ENCODE measurements around the gene IGDCC3. TPM values are rescaled to one million over a fixed set of nuclear protein-coding genes. Genes with fewer than 3 reads are reported as not detected.

Gene IGDCC3
- polyA plus RNA-seq, 2 of the 4 experiments (the other 2 are of a cell fraction): 0.04 to 0.12 TPM

DNA sequence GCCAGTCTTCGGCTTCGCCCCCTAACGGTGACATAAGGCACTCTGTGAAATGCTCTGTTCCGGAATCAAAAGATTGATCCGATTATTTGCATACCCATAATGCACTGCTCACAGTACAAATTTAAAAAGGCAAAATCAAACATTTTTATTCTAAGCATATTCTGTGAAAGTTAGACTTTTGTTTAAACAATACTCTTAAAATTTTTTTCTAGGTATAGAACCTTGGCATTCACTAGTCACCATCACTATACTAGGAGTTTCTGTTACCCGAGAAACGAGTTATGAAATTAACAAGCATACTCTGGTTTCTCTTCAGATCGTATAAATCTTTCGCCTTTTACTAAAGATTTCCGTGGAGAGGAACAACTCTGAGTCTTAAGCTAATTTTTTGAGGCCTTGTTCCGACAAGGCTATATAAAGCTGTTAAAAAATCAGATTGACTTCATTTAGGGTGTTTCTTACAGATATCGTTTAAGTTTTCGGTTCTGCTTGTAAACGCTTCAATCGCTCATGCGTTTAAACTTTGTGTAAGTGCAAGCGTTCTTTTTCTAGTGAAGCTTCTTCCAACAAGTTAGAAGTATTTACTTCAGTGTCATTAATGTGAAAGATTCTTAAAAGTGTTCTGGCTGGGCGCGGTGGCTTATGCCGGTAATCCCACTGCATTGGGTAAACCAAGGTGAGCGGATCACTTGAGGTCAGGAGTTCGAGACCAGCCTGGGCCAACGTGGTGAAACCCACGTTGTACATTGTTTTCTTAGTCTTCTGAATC is 73.2 kb downstream of the IGDCC3 start, which contains the start of gene RNU5B-1:
TSS of gene RNU5B-1 (plus strand) at position 297 of the 769 bp plus-strand sequence.
- peak; percentile 93 for FAIRE-seq
- Histone ChIP-seq H3K4me3 (peak within 1 kb of the TSS; percentile 56), H3K27ac (peak within 1 kb of the TSS; percentile 85 to 91), H3K9me3 (no peaks in the 10 kb centered on the region), H3K4me2 (peak within 1 kb of the TSS; percentile 88), H3K4me1 (peaks cover 23% of the 10 kb centered on the region)
- ChIA-PET CTCF (interaction anchor here (0.7 to 10.2 kb wide), 7 partner anchors 12 to 218 kb away, joined by 3 to 177 read pairs (median 4); partner anchors contain the start of genes CLPX and PARP16), POLR2A (interaction anchor here (0.5 to 2.8 kb wide), 42 partner anchors 8 to 568 kb away, joined by 3 to 103 read pairs (median 4); partner anchors contain the start of genes CLPX, HACD3, IGDCC3 and INTS14)
- DNase-seq (ENCODE audit: low read depth in 1 of 2, low spot score in 1 of 2): peak; percentile 84 to 98
- peak; percentile 83 to 86 for ATAC-seq
- 2% methylated on average over 24 of the region's 24 CpGs for WGBS (ENCODE audit: missing lambda C conversion rate)
- TF ChIP-seq, protein P1, sequence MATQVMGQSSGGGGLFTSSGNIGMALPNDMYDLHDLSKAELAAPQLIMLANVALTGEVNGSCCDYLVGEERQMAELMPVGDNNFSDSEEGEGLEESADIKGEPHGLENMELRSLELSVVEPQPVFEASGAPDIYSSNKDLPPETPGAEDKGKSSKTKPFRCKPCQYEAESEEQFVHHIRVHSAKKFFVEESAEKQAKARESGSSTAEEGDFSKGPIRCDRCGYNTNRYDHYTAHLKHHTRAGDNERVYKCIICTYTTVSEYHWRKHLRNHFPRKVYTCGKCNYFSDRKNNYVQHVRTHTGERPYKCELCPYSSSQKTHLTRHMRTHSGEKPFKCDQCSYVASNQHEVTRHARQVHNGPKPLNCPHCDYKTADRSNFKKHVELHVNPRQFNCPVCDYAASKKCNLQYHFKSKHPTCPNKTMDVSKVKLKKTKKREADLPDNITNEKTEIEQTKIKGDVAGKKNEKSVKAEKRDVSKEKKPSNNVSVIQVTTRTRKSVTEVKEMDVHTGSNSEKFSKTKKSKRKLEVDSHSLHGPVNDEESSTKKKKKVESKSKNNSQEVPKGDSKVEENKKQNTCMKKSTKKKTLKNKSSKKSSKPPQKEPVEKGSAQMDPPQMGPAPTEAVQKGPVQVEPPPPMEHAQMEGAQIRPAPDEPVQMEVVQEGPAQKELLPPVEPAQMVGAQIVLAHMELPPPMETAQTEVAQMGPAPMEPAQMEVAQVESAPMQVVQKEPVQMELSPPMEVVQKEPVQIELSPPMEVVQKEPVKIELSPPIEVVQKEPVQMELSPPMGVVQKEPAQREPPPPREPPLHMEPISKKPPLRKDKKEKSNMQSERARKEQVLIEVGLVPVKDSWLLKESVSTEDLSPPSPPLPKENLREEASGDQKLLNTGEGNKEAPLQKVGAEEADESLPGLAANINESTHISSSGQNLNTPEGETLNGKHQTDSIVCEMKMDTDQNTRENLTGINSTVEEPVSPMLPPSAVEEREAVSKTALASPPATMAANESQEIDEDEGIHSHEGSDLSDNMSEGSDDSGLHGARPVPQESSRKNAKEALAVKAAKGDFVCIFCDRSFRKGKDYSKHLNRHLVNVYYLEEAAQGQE (IDR thresholded peaks at IDR 0.05): peak; percentile 90
- TF ChIP-seq HEYL (CRISPR knock-in tag; IDR thresholded peaks at IDR 0.05) (no peak; the same call in 1 of the 2 replicates), RCOR1 (IDR thresholded peaks at IDR 0.05; ENCODE audit: low read depth, low read length) (0 out of 2 replicates have a peak, but pooled peaks have one; percentile 24), HOXB5 (CRISPR knock-in tag; IDR thresholded peaks at IDR 0.05) (no peak; the same call in none of the 2 replicates), RARB (CRISPR knock-in tag; IDR thresholded peaks at IDR 0.05) (peak; percentile 99), EHF (CRISPR knock-in tag; IDR thresholded peaks at IDR 0.05) (peak; percentile 97; the same call in 1 of the 2 replicates), GATA3 (IDR thresholded peaks at IDR 0.05; ENCODE audit: borderline replicate concordance) (peak; percentile 89; the same call in 1 of the 2 replicates), ZC3H11A (IDR thresholded peaks at IDR 0.05) (no peak), FOXS1 (CRISPR knock-in tag; IDR thresholded peaks at IDR 0.05) (peak; percentile 87; the same call in 1 of the 2 replicates), SMC3 (IDR thresholded peaks at IDR 0.05) (peak; percentile 21; the same call in 1 of the 3 replicates), SREBF2 (IDR thresholded peaks at IDR 0.05) (peak; percentile 29; the same call in 1 of the 2 replicates), POLR2A (IDR thresholded peaks at IDR 0.05; ENCODE audit: low read length) (peak; percentile 100), MYC (IDR thresholded peaks at IDR 0.05; ENCODE audit: borderline replicate concordance, low read length) (peak; percentile 55; the same call in 1 of the 2 replicates), NFE2L2 (conservative IDR thresholded peaks at IDR 0.05; ENCODE audit: low read length) (peak; percentile 2; the same call in 1 of the 2 replicates), FOSL2 (IDR thresholded peaks at IDR 0.05) (no peak), FOSL2 (CRISPR knock-in tag; IDR thresholded peaks at IDR 0.05) (peak; percentile 84), NR3C1 (IDR thresholded peaks at IDR 0.05) (no peak), CBX2 (IDR thresholded peaks at IDR 0.05; ENCODE audit: borderline replicate concordance, low read depth) (0 out of 2 replicates have a peak, but pooled peaks have one; percentile 40), KDM1A (IDR thresholded peaks at IDR 0.05; ENCODE audit: low read depth) (no peak), RNF2 (IDR thresholded peaks at IDR 0.05; ENCODE audit: borderline replicate concordance, low read depth) (no peak), KDM5A (IDR thresholded peaks at IDR 0.05) (no peak), POLR2AphosphoS2 (conservative IDR thresholded peaks at IDR 0.05; ENCODE audit: low read length) (no peak), JUNB (IDR thresholded peaks at IDR 0.05) (peak; percentile 37; the same call in 1 of the 2 replicates), ESRRA (IDR thresholded peaks at IDR 0.05; ENCODE audit: borderline replicate concordance, low read length) (no peak), MAFK (IDR thresholded peaks at IDR 0.05; ENCODE audit: partially characterized antibody) (no peak)
- TF ChIP-seq, protein P2, sequence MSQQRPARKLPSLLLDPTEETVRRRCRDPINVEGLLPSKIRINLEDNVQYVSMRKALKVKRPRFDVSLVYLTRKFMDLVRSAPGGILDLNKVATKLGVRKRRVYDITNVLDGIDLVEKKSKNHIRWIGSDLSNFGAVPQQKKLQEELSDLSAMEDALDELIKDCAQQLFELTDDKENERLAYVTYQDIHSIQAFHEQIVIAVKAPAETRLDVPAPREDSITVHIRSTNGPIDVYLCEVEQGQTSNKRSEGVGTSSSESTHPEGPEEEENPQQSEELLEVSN (IDR thresholded peaks at IDR 0.05; ENCODE audit: borderline replicate concordance, low read depth): peak; percentile 29; the same call in 1 of the 2 replicates
- TF ChIP-seq, protein P3, sequence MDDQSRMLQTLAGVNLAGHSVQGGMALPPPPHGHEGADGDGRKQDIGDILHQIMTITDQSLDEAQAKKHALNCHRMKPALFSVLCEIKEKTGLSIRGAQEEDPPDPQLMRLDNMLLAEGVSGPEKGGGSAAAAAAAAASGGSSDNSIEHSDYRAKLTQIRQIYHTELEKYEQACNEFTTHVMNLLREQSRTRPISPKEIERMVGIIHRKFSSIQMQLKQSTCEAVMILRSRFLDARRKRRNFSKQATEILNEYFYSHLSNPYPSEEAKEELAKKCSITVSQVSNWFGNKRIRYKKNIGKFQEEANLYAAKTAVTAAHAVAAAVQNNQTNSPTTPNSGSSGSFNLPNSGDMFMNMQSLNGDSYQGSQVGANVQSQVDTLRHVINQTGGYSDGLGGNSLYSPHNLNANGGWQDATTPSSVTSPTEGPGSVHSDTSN (IDR thresholded peaks at IDR 0.05): peak; percentile 91
- TF ChIP-seq, protein P4, sequence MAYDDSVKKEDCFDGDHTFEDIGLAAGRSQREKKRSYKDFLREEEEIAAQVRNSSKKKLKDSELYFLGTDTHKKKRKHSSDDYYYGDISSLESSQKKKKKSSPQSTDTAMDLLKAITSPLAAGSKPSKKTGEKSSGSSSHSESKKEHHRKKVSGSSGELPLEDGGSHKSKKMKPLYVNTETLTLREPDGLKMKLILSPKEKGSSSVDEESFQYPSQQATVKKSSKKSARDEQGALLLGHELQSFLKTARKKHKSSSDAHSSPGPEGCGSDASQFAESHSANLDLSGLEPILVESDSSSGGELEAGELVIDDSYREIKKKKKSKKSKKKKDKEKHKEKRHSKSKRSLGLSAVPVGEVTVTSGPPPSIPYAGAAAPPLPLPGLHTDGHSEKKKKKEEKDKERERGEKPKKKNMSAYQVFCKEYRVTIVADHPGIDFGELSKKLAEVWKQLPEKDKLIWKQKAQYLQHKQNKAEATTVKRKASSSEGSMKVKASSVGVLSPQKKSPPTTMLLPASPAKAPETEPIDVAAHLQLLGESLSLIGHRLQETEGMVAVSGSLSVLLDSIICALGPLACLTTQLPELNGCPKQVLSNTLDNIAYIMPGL (CRISPR knock-in tag; IDR thresholded peaks at IDR 0.05; ENCODE audit: borderline replicate concordance): peak; percentile 99
- TF ChIP-seq, protein P5, sequence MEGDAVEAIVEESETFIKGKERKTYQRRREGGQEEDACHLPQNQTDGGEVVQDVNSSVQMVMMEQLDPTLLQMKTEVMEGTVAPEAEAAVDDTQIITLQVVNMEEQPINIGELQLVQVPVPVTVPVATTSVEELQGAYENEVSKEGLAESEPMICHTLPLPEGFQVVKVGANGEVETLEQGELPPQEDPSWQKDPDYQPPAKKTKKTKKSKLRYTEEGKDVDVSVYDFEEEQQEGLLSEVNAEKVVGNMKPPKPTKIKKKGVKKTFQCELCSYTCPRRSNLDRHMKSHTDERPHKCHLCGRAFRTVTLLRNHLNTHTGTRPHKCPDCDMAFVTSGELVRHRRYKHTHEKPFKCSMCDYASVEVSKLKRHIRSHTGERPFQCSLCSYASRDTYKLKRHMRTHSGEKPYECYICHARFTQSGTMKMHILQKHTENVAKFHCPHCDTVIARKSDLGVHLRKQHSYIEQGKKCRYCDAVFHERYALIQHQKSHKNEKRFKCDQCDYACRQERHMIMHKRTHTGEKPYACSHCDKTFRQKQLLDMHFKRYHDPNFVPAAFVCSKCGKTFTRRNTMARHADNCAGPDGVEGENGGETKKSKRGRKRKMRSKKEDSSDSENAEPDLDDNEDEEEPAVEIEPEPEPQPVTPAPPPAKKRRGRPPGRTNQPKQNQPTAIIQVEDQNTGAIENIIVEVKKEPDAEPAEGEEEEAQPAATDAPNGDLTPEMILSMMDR (IDR thresholded peaks at IDR 0.05): peak; percentile 91; the same call in 2 of the 3 replicates
- TF ChIP-seq, protein P6, sequence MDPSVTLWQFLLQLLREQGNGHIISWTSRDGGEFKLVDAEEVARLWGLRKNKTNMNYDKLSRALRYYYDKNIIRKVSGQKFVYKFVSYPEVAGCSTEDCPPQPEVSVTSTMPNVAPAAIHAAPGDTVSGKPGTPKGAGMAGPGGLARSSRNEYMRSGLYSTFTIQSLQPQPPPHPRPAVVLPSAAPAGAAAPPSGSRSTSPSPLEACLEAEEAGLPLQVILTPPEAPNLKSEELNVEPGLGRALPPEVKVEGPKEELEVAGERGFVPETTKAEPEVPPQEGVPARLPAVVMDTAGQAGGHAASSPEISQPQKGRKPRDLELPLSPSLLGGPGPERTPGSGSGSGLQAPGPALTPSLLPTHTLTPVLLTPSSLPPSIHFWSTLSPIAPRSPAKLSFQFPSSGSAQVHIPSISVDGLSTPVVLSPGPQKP (IDR thresholded peaks at IDR 0.05; ENCODE audit: low read depth, low read length): no peak

Measured in A549 (cell line).